HG03575 (cell line): Measurements from ENCODE around the gene UBA5.
"Not testable (repeated sequence)": the region's sequence is repeated elsewhere in the genome, so short reads cannot be mapped to it uniquely, and the experiment has no call there.

ENCODE experiments used
- ATAC-seq: cut with Tn5 transposase; IDR thresholded peaks from one replicate; pipeline ENCODE4 v1.9.1; 2021; ENCODE audit not compliant: unreplicated experiment, insufficient number of reproducible peaks, low FRiP score; ENCODE audit errors: extremely low read depth

Gene UBA5

DNA sequence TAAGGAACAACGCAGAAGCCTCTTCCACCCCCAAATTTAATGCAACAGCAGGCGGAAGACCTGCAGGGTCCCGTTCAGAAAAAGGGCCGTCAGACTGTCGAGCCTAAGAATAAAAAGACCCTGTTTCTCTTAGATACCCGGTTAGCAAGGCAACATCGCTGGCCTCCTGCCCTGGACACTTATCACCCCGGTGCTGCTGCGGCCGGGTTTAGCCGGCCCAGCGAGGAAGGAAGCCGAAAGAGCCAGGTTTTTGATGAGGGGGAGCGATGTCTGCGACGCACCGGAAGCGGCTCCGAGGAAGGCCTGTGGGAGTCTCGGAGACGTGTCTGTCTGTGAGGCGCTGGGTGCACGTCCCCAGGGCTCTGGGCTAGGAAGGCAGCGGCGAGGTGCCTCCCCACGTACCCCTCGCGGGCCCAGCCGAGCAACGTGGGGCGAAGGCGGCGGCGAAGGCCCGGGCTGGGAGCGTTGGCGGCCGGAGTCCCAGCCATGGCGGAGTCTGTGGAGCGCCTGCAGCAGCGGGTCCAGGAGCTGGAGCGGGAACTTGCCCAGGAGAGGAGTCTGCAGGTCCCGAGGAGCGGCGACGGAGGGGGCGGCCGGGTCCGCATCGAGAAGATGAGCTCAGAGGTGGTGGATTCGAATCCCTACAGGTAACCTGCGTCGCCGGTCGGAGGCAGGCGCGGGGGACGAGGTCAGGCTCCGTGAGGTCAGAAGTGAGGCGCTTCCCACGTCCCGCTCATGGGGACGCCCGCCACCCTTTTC, at the start of gene UBA5:
TSS of gene UBA5 (plus strand) at position 278 of the 759 bp plus-strand sequence. CDS start at position 487, 209 bp downstream.
- no peak for ATAC-seq

DNA sequence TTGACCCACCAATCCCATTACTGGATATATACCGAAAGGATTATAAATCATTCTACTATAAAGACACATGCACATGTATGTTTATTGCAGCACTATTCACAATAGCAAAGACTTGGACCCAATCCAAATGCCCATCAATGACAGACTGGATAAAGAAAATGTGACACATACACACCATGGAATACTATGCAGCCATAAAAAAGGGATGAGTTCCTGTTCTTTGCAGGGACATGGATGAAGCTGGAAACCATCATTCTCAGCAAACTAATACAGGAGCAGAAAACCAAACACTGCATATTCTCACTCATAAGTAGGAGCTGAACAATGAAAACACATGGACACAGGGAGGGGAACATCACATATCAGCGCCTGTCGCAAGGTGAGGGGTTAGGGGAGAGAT, 44.8 kb upstream of the UBA5 start:
- not testable (repeated sequence) for ATAC-seq

DNA sequence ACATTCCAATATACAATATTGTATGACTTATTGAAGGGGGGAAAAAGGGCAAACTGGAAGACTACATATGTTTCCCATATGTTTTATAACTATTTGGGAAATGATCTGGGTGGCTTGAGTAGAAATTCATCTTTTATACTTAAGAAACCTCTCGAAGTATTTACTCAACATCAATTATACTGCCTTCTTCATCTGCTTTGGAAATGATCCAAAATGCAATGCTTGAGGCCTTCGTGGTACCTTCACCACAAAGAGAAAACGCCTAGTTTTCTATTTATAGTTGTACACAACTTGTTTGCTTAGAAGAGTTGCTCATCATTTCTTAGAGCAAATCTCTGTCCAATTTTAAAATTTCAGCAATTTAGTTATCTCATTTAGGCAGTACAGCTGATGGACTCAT, 44.2 kb upstream of the UBA5 start:
- no peak for ATAC-seq

DNA sequence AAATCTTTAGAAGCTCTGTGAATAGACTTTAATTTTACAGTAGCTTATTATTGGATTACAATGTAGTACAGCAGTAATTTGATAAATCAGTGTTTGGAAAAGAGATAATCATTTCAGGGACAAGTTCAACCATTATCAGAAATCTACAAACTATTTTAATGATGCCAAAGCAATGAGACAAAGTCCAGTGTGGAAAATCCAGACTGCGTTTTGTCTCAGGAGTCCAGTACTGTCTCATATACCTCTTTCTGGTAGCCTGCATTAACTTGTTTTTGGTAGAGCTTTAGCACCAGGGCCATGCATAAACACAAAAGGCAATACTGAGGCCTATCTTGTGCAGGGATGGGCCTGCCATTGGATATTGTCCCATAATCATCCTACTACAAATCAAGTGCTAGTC, 43.3 kb upstream of the UBA5 start:
- no peak for ATAC-seq

DNA sequence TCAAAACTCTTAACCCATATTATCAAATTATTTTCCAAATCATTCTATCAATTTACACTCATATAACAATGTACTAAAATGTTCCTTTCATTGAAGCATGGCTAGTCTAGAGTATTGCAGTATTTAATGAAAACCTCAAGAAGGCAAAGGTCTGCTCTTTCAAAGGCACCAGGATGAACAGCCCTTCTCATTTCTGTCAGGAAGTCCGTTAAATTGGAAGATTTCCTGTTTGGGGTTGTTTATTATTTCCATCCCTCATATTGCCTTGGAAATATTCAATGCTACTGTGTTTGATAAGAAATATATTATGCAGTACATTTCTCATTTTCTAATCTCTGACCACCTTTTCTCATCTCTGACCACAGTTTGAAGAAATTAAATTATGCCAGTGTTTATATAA, 38.0 kb upstream of the UBA5 start:
- no peak for ATAC-seq

DNA sequence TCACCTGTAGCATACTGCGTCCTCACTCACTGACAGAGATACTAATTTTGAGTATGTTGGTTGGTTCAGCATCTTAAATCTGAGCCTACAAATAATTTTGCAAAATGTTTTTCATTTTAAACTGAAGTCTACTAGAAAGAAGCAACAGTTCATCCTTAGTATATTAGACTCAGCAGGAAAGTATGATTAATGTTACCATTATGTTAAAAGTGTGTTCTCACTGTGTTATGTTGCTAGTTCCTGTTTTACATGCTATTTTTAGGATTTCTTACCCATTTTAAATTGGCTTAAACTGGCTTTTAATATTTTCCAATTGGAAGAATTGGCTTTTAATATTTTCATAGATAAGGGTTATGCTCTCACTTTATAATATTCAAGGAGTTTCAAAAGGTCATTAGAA, 37.4 kb upstream of the UBA5 start:
- ATAC-seq, result no peak

DNA sequence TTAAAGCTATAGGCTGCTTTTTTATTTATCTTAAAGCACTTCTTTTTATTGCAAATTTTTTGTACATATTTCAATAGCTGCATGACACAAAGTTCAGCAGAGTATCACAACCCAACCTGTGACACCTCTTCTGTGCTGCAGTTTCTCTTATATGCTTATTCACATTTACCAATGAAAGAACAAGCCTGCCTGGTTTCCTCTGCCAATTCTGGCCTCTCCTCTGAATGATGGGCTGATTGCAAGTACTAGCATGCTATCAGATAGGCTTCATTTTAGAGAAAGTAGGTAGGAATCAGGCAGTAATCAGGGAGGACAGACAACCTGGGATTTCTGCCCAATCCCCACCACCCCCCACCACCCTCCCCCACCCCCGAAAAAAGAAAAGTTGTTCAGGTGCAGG, 36.5 kb upstream of the UBA5 start:
- no peak for ATAC-seq

DNA sequence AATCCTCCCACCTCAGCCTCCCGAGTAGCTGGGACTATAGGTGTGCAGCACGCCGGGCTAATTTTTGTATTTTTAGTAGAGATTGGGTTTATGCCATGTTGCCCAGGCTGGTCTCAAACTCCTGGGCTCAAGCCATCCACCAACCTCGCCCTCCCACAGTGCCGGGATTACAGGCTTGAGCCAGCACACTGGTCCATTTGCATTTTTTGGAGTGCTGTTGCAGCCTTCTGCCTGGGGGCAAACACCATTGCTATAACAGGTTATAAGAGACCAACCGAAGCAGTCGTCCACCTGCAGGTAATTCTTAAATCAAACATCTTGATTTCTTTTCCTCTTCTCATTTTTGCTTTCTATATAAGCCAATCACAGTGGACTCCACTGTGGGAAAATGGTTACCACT, 35.3 kb upstream of the UBA5 start:
- no peak for ATAC-seq

DNA sequence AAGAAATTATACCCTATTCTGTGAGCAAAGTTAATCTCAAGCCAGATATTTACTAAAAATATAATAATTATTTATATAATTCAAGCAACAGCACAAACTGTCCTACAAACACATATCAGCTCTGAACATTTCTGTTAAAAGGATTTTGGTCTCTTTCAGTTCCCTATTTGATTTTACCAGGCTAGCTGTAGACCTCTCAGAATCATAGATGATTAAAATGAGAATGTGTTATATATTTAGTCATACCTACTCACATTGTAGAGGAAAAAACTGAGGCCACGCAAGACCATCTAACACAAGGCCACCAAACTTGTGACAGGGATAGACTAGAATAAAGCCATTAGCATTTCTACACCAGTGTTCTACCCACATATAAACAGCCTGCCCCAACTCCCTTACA, 34.5 kb upstream of the UBA5 start:
- ATAC-seq, result peak; percentile 92

DNA sequence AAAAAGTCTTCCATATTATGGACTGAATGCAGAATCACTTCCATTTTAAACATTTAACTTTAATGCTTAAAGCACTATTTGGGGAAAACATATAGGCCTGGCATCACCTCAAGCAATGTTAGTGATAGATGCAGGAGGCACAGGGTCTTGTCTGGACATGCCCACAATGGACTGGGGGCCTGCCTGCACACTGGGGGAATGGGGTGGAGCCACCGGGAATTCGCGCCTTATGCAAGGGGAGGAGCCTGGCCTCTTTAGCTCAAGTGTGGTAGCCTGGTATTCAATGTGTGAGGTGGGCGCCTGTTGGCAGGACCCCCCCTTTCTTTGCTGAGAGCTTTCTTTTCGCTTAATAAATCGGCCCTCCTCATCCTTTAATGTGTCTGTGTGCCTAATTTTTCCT, 33.2 kb upstream of the UBA5 start:
- no peak for ATAC-seq

DNA sequence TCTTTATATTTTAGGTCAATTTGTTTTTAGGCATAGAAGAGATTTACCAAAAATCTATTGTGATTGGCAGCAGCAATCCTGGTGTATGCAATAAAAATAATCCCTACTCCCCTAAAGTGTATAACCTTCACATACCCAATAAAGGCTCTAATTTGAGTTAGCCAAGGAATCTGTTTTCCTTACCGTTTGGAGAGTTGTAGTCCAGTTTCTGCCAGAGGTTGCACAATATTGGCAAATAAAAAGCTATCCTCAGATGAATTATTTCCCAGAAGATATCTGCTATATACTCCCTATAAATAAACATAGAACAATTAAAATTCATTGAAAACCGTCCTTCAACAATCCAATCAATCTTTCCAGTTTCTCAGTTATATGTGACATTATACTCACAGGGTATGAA, 32.0 kb upstream of the UBA5 start:
- ATAC-seq, result no peak

DNA sequence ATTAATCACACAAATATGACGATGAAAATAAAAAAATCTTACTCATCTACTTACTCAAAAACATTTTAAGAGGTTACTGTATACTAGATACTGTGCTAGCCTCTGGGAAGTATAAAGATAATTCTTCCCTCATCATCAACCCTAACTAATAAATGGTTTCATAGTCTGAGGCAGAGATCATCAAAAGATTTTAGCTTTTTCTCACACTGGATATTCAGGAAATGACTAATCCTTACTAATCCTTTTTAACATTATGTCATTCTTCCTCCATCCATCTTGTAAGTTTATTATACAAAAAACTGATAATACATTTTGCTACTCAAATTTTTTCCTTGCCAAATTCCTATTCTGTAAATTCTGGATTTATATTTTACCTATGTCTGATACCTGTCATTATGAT, 30.2 kb upstream of the UBA5 start:
- no peak for ATAC-seq

DNA sequence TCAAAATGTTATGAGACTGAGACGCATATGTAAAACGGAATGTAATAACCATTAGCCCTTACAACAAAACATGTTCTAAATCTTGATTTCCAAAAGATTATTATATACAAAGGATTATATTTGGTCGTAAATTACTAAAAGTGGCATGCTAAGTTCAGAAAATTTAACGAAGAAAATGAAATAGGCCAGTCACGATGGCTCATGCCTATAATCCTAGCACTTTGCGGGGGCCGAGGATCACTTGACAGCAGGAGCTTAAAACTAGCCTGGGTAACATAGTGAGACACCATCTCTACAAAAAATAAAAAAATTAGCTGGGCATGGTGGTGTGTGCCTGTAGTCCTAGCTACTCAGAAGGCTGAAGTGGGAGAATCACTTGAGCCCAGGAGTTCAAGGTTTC, 29.5 kb upstream of the UBA5 start:
- no peak for ATAC-seq

DNA sequence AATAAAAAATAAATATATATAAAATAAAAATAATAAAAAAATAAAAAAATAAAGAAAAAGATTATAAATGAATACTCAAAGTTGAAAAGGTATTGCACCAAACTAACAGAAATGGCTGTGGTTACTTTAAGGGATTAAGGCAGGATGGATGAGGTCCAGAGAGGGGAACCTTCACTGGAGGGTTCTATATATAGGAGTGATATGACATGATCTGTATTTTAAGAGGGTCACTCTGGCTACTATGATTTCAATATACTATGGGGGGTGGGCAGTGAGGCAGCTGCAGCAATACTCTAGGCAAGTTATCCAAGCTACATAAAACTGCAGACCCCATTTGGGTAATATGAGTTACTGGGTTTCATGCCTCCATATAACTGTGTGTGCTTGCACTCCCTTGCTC, 25.1 kb upstream of the UBA5 start:
- no peak for ATAC-seq

DNA sequence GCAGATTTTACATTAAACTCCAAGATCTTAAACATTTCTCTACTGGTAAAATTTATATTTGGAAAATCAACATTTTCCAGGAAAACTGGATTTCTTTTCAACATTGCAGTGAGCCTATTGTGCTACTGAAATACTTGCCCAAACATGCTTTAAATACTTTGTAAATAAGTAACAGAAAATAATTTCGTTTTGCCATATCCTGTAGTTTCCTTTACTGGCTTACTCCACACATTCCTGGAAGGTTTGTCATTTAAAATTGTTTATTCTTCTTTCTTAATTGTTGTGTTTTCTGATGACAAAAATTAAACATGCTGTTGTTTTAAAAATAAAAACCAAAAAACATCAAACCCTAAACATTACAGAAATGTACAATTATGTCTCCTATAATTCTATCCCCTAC, 22.5 kb upstream of the UBA5 start:
- no peak for ATAC-seq

DNA sequence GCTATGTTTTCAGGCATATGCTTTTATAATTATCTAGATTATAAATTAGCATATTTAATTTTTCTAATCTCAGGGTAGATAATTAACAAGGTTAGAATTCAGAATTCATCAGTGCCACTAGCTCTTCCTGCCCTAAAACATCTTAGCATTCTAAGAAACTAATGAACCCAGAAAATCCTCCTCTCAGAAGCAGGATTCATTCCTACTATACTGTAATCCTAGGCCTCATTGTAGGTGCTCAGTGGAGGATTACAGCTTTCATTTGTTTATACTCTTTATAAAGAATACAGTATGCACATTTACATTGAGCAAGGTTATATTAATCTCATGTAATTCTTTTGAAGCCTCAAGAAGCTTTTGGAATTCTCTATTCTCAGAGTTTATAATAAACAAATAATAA, 21.4 kb upstream of the UBA5 start:
- ATAC-seq, result no peak

DNA sequence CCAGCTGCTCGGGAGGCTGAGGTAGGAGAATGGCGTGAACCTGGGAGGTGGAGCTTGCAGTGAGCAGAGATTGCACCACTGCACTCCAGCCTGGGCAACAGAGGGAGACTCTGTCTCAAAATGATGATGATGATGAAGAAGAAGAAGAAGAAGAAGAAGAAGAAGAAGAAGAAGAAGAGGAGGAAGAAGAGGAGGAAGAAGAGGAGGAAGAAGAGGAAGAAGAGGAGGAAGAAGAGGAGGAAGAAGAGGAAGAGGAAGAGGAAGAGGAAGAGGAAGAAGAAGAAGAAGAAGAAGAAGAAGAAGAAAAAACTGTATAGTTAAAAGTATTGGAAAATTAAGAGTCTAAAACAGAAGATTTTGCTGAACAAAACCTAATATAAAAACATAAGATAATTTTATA, 18.7 kb upstream of the UBA5 start:
- not testable (repeated sequence) for ATAC-seq

DNA sequence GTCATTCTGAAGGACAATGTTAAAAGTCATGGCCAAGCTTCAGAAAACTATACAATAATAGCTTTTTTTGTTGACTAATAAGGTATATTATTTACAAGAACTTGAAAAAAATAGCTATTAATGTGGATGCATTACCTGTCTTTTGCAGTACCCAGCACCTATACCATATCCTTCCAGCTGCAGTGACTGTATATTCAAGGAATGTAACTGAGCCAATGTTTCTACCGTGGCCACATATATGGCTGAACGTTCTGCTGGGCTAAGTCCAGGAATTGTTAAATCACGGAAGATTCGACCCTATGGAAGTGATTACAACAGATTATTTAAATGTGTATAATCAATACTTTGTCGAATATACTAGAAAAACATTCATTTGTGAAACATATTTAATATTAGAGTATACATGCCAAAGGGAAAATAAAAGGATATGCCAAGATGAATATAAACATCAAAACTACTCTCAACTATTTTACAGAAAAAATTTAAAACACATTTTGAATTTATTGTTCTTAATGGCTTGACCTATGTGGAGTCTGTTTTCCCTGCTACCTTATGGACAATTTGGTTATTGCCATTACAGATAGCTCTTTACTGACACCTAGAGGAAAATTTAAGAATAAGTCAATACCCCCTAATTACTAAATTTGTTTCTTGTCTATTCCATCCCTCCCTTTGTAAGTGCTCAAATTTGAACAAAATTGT, 18.1 kb upstream of the UBA5 start:
- ATAC-seq, result no peak

DNA sequence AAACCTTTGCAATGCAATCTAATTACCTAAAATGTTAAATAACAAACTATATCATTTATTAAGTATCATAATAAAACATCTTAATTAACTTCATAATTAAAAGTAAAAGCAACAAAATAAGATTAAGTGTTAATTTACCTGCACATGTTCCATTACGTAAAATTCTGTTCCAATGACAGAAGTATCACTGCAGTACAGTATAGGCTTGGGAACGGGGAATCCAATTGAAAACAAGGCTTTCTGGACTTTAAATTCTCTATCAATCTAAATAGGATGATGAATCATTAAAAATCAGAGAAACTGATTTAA, 17.6 kb upstream of the UBA5 start:
- no peak for ATAC-seq

DNA sequence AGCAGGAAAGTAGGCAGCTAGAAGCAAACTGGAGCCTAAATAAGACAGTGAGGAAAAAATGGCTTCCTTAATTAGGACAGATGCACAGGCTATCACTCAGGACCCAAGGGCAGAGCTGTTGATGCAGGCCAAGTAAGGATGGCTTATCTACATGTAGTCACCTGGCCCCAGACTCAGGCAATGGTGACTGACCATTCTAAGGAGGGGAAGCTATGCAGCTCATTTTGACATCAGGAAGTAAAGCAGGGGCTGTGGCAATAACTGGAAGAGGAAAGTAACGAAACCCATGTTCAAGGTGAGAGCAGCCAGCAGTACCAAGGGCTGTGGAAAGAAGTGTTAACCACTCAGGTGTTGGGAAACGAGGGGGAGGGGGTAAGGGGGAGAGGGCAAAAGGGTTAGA, 16.8 kb upstream of the UBA5 start:
- ATAC-seq, result no peak

DNA sequence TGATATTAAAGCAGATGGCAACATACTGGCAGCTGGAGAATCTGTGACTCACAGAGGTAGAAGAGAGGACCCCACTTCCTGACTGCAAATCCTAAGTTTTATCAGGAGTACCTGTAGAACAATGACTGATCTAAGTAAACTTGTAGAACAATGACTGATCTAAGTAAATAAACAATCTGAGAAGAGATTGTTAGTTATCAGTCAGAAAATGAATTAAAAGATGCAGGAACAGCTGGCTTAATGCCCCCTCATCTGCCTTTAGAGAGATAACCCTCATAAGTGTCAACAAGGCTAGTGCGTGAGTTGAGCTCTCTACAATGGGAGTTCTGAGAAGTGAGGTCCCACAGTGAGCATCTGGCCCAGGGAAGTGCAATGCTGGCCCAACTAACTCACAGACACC, 15.1 kb upstream of the UBA5 start:
- ATAC-seq, result no peak
